GM21381 (cell line): Measurements from ENCODE around the gene ATP5MC3.

Experiments
- ATAC-seq: cut with Tn5 transposase; IDR thresholded peaks from one replicate; pipeline ENCODE4 v1.9.1; 2021; ENCODE audit warnings: mild to moderate bottlenecking, moderate library complexity; ENCODE audit not compliant: unreplicated experiment

Gene ATP5MC3

DNA sequence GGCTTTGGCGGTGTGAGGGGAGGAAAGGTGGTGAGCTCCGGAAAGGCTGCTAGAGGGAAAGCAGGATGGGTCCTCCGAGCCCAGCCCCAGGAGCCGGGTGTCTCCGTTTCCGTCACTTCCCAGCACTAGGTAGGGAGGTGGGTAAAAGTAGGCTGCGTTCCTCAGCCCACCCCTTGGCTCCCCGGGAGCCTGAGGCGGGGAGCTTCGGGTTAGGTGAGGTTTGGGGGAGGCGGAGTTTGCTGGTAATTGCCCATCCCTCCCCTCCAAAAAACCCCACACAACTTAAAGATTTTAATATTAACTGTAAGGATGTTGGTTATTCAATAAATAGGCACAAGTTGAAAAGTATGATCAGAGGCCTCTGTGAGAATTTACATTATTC lies 13.0 kb downstream of the ATP5MC3 start:
- ATAC-seq = peak; percentile 24

DNA sequence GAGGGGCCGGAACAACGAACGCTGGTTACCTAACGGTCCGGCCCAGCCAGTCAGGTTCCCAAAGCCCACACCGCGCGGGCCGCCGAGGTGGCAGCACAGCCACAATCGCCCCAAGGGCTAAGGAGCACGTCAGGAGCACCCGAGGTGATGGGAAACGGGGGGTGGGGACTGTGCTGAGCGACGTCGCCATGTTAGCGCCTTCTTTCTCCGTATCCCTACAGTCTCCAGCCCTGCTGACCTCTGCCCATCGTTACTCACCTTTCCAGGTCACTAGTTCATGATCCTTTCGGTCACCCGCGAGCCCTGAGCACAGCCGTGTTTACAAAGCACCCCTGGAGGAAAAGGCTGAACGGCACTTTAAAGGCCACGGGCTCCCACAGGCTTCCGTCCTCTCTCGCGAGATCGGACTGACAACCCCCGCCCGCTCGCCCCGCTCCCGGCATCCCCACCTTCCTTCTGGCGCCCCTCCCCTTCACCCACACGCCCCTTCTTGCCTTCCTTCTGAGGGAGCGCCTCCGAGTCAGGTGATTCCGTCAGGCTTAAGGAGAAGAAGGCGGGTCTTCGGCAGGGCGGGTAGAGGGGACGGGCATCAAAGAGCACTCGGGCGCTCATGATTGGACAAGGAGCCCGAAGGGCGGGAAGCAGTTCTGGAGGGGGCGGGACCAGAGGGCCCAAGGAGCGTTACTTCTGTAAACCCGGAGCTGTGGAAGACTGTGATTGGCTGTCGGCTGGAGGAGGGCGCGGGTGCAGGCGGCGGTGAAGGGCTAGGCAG lies 13.5 kb downstream of the ATP5MC3 start, which contains the start of gene ATF2:
TSS of gene ATF2 (minus strand) at position 412 of the 772 bp plus-strand sequence. CDS start 31,760 bp downstream, outside the sequence.
- ATAC-seq = peak; percentile 93

DNA sequence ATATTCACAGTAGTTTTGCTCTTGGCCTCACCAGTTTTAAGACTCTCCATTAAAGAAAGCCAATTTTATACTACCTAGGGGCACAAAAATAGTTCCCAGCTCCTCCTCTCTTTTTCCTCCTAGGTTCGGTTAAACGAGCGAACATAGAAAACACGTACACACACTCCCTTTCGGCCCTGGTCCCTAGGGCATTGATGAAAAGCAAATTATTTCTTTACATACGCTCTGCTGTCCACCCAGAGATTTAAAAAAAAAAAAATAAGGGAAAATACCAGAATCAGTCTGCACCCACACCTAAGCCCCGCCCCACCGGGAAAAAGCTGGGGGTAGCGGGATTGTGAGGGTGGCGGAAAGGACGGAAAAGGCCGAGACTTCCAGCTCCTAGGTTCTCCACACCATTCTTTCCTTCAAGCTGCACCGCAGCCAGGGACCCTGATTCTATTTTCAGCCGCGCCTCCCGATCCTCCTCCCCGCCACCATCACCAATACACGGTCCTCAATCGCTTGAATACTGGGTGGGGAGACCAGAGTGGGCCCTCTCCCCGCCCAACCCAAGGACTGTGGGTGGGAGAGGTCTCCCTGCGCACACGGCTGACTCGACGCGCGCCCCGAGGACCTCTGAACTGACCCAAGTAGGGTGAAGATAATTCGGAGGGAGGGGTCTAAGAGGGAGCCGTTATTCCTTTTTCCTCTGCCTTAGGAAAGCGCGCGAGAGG lies 14.3 kb downstream of the ATP5MC3 start:
- ATAC-seq = peak; percentile 2

DNA sequence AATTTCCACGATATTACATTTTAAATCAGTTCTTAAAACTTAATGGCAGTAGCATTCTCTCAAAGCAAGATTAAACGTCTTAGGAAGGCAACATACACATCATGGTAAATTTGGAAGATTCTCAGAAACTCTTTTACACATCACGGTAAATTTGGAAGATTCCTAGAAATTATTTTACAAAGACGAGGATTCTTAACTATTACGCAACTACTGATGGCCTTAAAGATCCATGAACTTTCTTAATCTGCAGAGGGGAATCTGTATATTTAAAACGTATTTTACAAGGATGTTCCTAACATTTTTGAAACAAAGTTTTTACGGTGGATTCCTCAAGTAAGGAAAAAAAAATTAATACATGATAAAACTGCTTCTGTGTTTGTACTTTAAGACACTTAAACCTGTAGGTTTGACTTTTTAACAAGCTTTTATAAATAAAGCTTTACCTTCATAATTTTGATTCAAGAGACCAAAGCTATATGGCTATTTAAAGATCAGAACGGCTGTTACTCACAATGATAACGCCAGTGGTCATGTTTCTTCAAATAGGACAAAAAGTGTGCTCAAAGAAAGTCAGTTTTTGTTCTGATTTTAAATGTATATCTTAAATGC lies 15.2 kb downstream of the ATP5MC3 start:
- ATAC-seq = no peak

DNA sequence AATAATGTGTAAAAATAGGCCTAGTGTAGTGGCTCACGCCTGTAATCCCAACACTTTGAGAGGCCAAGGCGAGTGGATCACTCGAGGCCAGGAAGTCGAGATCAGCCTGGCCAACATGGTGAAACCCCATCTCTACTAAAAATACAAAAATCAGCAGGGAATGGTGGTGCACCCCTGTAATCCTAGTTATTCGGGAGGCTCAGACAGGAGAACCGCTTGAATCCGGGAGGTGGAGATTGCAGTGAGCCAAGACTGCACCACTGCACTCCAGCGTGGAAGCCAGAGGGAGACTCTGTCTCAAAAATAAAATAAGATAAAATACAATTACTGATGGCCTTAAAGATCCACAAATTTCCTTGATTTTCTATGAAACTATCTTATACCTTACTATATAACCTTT lies 17.3 kb downstream of the ATP5MC3 start:
- ATAC-seq = no peak

- no peak for ATAC-seq
These were observed 22.6 kb downstream of the ATP5MC3 start for GRCh38 chr2:175158894-175159293.

DNA sequence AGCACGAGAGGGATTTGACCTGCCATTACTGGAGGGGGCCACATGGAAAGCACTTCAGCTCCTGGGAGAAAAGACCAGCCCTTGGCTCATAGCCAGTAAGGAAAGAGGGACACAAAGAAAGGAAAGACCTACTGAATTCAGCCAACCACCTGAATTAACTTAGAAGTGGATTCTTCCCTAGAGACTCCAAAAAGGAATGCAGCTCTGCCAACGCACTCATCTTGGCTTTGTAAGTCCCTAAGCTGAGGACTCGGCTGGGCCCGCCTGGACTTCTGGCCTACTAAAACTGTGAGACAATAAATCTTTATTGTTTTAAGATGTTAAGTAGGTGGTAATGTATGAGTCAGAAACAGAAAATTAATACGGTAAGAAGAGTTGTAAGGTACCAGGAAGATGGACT lies 25.0 kb downstream of the ATP5MC3 start:
- ATAC-seq = no peak

DNA sequence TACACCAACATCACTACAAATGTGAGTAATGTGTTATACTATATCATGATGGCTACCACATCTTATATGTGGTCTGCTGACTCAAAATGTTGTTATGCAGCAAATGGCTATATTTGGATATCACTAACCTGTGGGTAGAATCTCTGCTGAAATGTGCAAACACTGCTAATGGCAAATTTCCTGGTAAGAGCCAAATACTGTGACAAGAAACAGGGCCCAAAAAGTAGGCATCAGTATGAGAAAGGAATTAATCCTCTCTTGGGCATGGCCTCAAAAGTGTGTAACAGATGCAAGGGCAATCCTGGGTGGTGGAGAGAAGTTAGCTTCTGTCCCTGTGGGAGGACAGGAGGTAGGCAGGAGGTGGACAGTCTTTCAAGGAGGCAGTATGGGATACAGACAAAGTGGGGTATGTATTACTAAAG lies 26.8 kb downstream of the ATP5MC3 start:
- peak; percentile 75 for ATAC-seq

GRCh38 chr2:175152242-175152641 lies 29.3 kb downstream of the ATP5MC3 start:
- ATAC-seq = peak; percentile 79

- ATAC-seq = no peak
These were observed 29.7 kb downstream of the ATP5MC3 start for GRCh38 chr2:175151791-175152190.

- ATAC-seq = no peak
These were observed 34.3 kb downstream of the ATP5MC3 start for GRCh38 chr2:175147186-175147585.

DNA sequence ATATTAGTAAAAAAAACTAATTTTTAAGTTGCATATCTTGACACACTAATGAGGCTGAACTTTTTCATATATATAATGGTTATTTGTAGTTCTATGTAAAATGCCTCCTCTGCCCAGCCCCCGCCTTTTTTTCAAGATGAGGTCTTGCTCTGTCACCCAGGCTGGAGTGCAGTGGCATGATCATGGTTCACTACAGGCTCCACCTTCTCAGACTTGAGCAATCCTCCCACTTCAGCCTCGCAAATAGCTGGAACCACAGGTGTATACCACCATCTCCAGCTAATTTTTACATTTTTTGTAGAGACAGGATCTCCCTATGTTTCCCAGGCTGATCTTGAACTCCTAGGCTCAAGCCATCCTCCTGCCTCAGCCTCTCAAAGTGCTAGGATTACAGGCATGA lies 37.8 kb downstream of the ATP5MC3 start:
- no peak for ATAC-seq

- ATAC-seq = no peak
These were observed 38.3 kb downstream of the ATP5MC3 start for GRCh38 chr2:175143191-175143590.

- no peak for ATAC-seq
These were observed 41.2 kb downstream of the ATP5MC3 start for GRCh38 chr2:175140332-175140731.

DNA sequence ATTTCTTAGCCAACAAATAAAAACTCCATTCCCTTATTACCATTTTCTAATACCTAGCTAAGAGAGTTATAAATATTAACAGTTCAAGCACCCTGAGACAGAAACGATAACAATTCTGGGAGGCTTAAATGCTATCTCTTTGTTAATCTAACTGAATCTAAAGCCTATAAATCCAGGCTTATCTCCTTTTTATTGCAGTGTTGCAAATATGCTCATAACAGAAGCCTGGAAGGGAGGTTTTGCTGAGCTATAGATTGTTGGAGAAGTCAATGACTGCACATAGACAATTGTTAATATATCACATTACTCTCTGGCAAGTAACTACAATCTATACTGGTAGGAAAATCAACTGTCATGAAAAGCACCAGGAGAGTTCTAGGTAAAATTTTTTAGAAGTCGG lies 43.7 kb downstream of the ATP5MC3 start:
- no peak for ATAC-seq

GRCh38 chr2:175136334-175137215 lies 44.9 kb downstream of the ATP5MC3 start:
- ATAC-seq = peak; percentile 80

- no peak for ATAC-seq
These were observed 45.6 kb downstream of the ATP5MC3 start for GRCh38 chr2:175135862-175136261.

GRCh38 chr2:175135177-175135576 lies 46.3 kb downstream of the ATP5MC3 start:
- no peak for ATAC-seq

- ATAC-seq = no peak
These were observed 50.3 kb downstream of the ATP5MC3 start for GRCh38 chr2:175131252-175131651.

DNA sequence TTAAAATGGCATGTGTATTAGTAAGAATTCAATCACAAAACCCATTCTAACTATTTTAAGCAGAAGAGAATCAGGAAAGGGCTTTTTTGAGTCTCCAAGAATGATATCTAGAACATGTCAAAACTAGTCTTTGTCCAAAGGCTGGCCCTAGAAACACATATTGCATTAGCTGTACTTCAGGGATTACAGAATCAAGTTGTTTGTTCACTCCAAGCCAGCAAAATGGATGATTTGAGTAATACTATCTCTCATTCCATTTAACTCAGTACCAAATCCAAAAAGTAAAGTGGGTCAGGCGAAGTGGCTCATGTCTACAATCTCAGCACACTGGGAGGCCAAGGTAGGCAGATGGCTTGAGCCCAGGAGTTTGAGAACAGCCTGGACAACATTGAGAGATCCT lies 54.8 kb downstream of the ATP5MC3 start:
- ATAC-seq = no peak
